MCF 10A (cell line): ENCODE results near the gene YBEY. TPM values are rescaled to one million over a fixed set of nuclear protein-coding genes. Genes with fewer than 3 reads are reported as not detected.
A peak's percentile ranks its signal among the peaks of the same experiment; 100 is the strongest.

Experiments used
- BruUV-seq: library from RNA; stranded (reverse); fragments of 400-500 nt; replicated peaks from 2 replicates; lab custom pipeline; 2021; lab: Mats Ljungman, UMichigan
- CTCF ChIA-PET: fragments of 300-600 bp; sonication (Branson Sonifier 250); formaldehyde crosslinking; extraction: SDS; loops from one replicate; lab custom pipeline; 2021; ENCODE audit warnings: antibody characterized with exemption, inconsistent platforms; lab: Yijun Ruan, JAX
- POLR2A ChIA-PET: fragments of 300-600, 350-650 bp; sonication (Branson Sonifier 250); formaldehyde crosslinking; extraction: SDS; loops from one replicate; lab custom pipeline; 2020; ENCODE audit warnings: antibody characterized with exemption, inconsistent platforms; lab: Yijun Ruan, JAX
- DNase-seq: peaks from one replicate; pipeline ENCODE4 v3.0.0-alpha.2; 2018; ENCODE audit not compliant: unreplicated experiment
- H3K27ac Mint-ChIP-seq: one replicate; pipeline ENCODE4 v1.8.0; 2022; ENCODE audit warnings: mild to moderate bottlenecking, low read depth, mixed read lengths; ENCODE audit not compliant: unreplicated experiment
- H3K27me3 Mint-ChIP-seq: one replicate; pipeline ENCODE4 v1.8.0; 2022; ENCODE audit warnings: mixed read lengths; ENCODE audit not compliant: insufficient read depth, unreplicated experiment
- H3K36me3 Mint-ChIP-seq: one replicate; pipeline ENCODE4 v1.8.0; 2022; ENCODE audit warnings: mild to moderate bottlenecking, moderate library complexity, mixed read lengths; ENCODE audit not compliant: insufficient read depth, unreplicated experiment
- H3K4me1 Mint-ChIP-seq: one replicate; pipeline ENCODE4 v1.8.0; 2022; ENCODE audit warnings: mixed read lengths; ENCODE audit not compliant: insufficient read depth, unreplicated experiment
- H3K4me3 Mint-ChIP-seq: one replicate; pipeline ENCODE4 v1.8.0; 2022; ENCODE audit warnings: mild to moderate bottlenecking, moderate library complexity, mixed read lengths; ENCODE audit not compliant: unreplicated experiment
- H3K9me3 Mint-ChIP-seq: one replicate; pipeline ENCODE4 v1.8.0; 2022; ENCODE audit warnings: mixed read lengths; ENCODE audit not compliant: unreplicated experiment
- CTCF ChIP-seq: fragments of 200-600 bp; IDR thresholded peaks from one replicate; pipeline ENCODE4 v1.8.0; 2022; ENCODE audit warnings: antibody characterized with exemption, mild to moderate bottlenecking; ENCODE audit not compliant: unreplicated experiment
- intact Hi-C: fragments of 100-400 bp; cut with micrococcal nuclease; formaldehyde crosslinking; loops from 2 replicates; pipeline ENCODE4 v1.14.1; 2022
- total RNA-seq: library from RNA; stranded (reverse); gene quantifications from 2 replicates; pipeline ENCODE4 v1.2.3, GENCODE V29; 2022

The YBEY gene
- total RNA-seq, 1 experiment from 2014 or later = 26.7 TPM

- Mint-ChIP-seq H3K27me3 (no peaks in the 10 kb centered on the region), H3K4me1 (peaks cover 11% of the 10 kb centered on the region), H3K4me3 (no peak overlapping the region), H3K9me3 (no peaks in the 10 kb centered on the region), H3K27ac (peak overlapping the region; percentile 59), H3K36me3 (peaks cover 100% of the 10 kb centered on the region)
- CTCF ChIA-PET = interaction anchor here (1.0 kb wide), 1 partner anchor 152 kb away, joined by 3 read pairs; no protein-coding TSS in a partner anchor
- intact Hi-C loops = no loop called here
- POLR2A ChIA-PET = interaction anchor here (1.0 kb wide), 1 partner anchor 26 kb away, joined by 3 read pairs; no protein-coding TSS in a partner anchor
- no peak for TF ChIP-seq CTCF
- BruUV-seq = no TSS peak
- DNase-seq = no peak
Measured at GRCh38 chr21:46255166-46255565, 31.0 kb upstream of the YBEY start.

- no peak for TF ChIP-seq CTCF
- Mint-ChIP-seq H3K9me3 (no peaks in the 10 kb centered on the region), H3K36me3 (peaks cover 100% of the 10 kb centered on the region), H3K4me1 (peaks cover 11% of the 10 kb centered on the region), H3K27me3 (no peaks in the 10 kb centered on the region), H3K4me3 (no peak overlapping the region), H3K27ac (peak overlapping the region; percentile 63)
- BruUV-seq = no TSS peak
- DNase-seq = no peak
- ChIA-PET POLR2A (no interaction called here), CTCF (no interaction called here)
- intact Hi-C loops = no loop called here
Measured at GRCh38 chr21:46255758-46256337, 30.3 kb upstream of the YBEY start.

- Mint-ChIP-seq H3K4me3 (no peak overlapping the region), H3K27me3 (no peaks in the 10 kb centered on the region), H3K4me1 (peaks cover 11% of the 10 kb centered on the region), H3K9me3 (no peaks in the 10 kb centered on the region), H3K27ac (no peak overlapping the region), H3K36me3 (peaks cover 100% of the 10 kb centered on the region)
- no peak for TF ChIP-seq CTCF
- CTCF ChIA-PET = interaction anchor here (0.8 kb wide), 1 partner anchor 140 kb away, joined by 3 read pairs; no protein-coding TSS in a partner anchor
- POLR2A ChIA-PET = interaction anchor here (0.6 kb wide), 1 partner anchor 50 kb away, joined by 3 read pairs; no protein-coding TSS in a partner anchor
- intact Hi-C loops = no loop called here
- no TSS peak for BruUV-seq
- DNase-seq = no peak
Measured at GRCh38 chr21:46256501-46256994, 29.6 kb upstream of the YBEY start.

- Mint-ChIP-seq H3K36me3 (peaks cover 97% of the 10 kb centered on the region), H3K4me3 (no peak overlapping the region), H3K4me1 (no peaks in the 10 kb centered on the region), H3K9me3 (no peaks in the 10 kb centered on the region), H3K27me3 (no peaks in the 10 kb centered on the region), H3K27ac (no peak overlapping the region)
- intact Hi-C loops = no loop called here
- TF ChIP-seq CTCF = no peak
- ChIA-PET CTCF (no interaction called here), POLR2A (no interaction called here)
- BruUV-seq = no TSS peak
- DNase-seq = no peak
Measured at GRCh38 chr21:46264046-46264689, 22.0 kb upstream of the YBEY start.
